Dendritic cell treated with granulocyte-macrophage colony-stimulating factor and Interleukin-4, amounts not matched to agents 40 ng/mL and 50 ng/mL, for 4 days (primary cell): ENCODE data around the gene TEX264.

Experiments used
- H3K27ac Mint-ChIP-seq: one replicate; pipeline ENCODE4 v1.8.0; 2022; ENCODE audit warnings: mild to moderate bottlenecking, mixed read lengths
- H3K27me3 Mint-ChIP-seq: one replicate; pipeline ENCODE4 v1.8.0; 2022; ENCODE audit warnings: mild to moderate bottlenecking, mixed read lengths
- H3K36me3 Mint-ChIP-seq: one replicate; pipeline ENCODE4 v1.8.0; 2022; ENCODE audit warnings: low read depth, mixed read lengths
- H3K4me1 Mint-ChIP-seq: one replicate; pipeline ENCODE4 v1.8.0; 2022; ENCODE audit warnings: low read depth, mixed read lengths
- H3K4me3 Mint-ChIP-seq: one replicate; pipeline ENCODE4 v1.8.0; 2022; ENCODE audit warnings: mild to moderate bottlenecking, moderate library complexity, mixed read lengths
- H3K9me3 Mint-ChIP-seq: one replicate; pipeline ENCODE4 v1.8.0; 2022; ENCODE audit warnings: mixed read lengths
- intact Hi-C: fragments of 100-400 bp; cut with micrococcal nuclease; formaldehyde crosslinking; loops from one replicate; pipeline ENCODE4 v1.15.0; 2022

The TEX264 gene

DNA sequence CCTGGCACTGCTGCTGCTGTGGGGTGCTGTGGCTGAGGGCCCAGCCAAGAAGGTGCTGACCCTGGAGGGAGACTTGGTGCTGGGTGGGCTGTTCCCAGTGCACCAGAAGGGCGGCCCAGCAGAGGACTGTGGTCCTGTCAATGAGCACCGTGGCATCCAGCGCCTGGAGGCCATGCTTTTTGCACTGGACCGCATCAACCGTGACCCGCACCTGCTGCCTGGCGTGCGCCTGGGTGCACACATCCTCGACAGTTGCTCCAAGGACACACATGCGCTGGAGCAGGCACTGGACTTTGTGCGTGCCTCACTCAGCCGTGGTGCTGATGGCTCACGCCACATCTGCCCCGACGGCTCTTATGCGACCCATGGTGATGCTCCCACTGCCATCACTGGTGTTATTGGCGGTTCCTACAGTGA, 38.0 kb downstream of the TEX264 start:
- peaks cover 16% of the 10 kb centered on the region for H3K4me1 Mint-ChIP-seq
- no peak overlapping the region for H3K4me3 Mint-ChIP-seq
- H3K9me3 Mint-ChIP-seq = no peaks in the 10 kb centered on the region
- H3K36me3 Mint-ChIP-seq = peaks cover 32% of the 10 kb centered on the region
- intact Hi-C loops = no loop called here
- H3K27ac Mint-ChIP-seq = no peak overlapping the region
- H3K27me3 Mint-ChIP-seq = peaks cover 24% of the 10 kb centered on the region

GRCh38 chr3:51709675-51710074, 38.6 kb downstream of the TEX264 start:
- H3K27me3 Mint-ChIP-seq = peaks cover 24% of the 10 kb centered on the region
- H3K27ac Mint-ChIP-seq = no peak overlapping the region
- peaks cover 26% of the 10 kb centered on the region for H3K36me3 Mint-ChIP-seq
- intact Hi-C loops = no loop called here
- H3K4me3 Mint-ChIP-seq = no peak overlapping the region
- H3K4me1 Mint-ChIP-seq = peaks cover 12% of the 10 kb centered on the region
- no peaks in the 10 kb centered on the region for H3K9me3 Mint-ChIP-seq

DNA sequence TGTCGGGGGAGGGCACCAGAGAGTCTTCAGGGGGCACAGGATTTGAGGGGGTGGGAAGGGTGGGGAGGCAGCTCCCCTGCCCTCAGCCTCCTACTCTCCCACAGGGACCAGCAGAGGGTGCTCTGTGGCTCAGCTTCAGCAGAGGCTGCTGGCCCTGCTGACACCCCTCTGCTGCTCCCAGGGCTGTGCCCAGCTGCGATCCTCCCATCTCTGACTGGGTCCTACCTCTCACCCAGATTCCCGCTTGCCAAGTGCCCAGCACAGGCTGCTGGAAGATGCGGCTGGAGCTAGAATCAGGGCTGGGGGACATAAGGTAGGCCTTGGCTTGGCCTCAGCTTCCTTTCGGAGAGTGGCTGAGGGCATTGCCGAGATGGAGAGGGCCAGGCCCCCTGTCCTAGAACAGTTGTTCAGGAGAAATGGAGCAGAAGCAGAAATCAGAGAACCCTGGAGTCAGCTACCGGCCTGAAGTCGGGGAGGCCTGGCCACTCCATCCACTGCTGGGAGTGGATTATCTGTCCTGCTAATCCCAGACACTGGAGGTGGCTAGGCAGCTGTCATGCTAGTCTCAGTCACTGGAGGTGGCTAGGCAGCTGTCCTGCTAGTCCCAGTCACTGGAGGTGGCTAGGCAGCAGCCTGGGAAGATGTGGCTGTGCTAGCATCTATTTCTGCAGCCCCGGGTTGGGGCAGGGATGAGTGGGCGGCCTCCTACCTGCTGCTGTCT, 39.7 kb downstream of the TEX264 start:
- H3K27ac Mint-ChIP-seq = no peak overlapping the region
- peaks cover 21% of the 10 kb centered on the region for H3K27me3 Mint-ChIP-seq
- intact Hi-C loops = no loop called here
- H3K4me3 Mint-ChIP-seq = no peak overlapping the region
- H3K36me3 Mint-ChIP-seq = peaks cover 16% of the 10 kb centered on the region
- H3K9me3 Mint-ChIP-seq = no peaks in the 10 kb centered on the region
- H3K4me1 Mint-ChIP-seq = peaks cover 9% of the 10 kb centered on the region

- H3K4me1 Mint-ChIP-seq = peaks cover 2% of the 10 kb centered on the region
- intact Hi-C loops = no loop called here
Observed at GRCh38 chr3:51711352-51712037, 40.4 kb downstream of the TEX264 start.

GRCh38 chr3:51712038-51712420, 41.0 kb downstream of the TEX264 start:
- no peak overlapping the region for H3K27ac Mint-ChIP-seq
- no peaks in the 10 kb centered on the region for H3K9me3 Mint-ChIP-seq
- intact Hi-C loops = no loop called here
- no peak overlapping the region for H3K4me3 Mint-ChIP-seq
- peaks cover 6% of the 10 kb centered on the region for H3K36me3 Mint-ChIP-seq
- peaks cover 11% of the 10 kb centered on the region for H3K27me3 Mint-ChIP-seq
- H3K4me1 Mint-ChIP-seq = no peaks in the 10 kb centered on the region

More at GRCh38 chr3:51711352-51712037, 40.4 kb downstream of the TEX264 start:
- H3K27ac Mint-ChIP-seq = no peak overlapping the region
- H3K9me3 Mint-ChIP-seq = no peaks in the 10 kb centered on the region
- peaks cover 9% of the 10 kb centered on the region for H3K36me3 Mint-ChIP-seq
- H3K4me3 Mint-ChIP-seq = no peak overlapping the region
- peaks cover 15% of the 10 kb centered on the region for H3K27me3 Mint-ChIP-seq

- Mint-ChIP-seq H3K36me3 (peaks cover under 1% of the 10 kb centered on the region), H3K9me3 (no peaks in the 10 kb centered on the region), H3K27me3 (peaks cover 6% of the 10 kb centered on the region), H3K4me3 (no peak overlapping the region), H3K27ac (no peak overlapping the region), H3K4me1 (no peaks in the 10 kb centered on the region)
- intact Hi-C loops = no loop called here
Observed at GRCh38 chr3:51712511-51712931, 41.5 kb downstream of the TEX264 start.

DNA sequence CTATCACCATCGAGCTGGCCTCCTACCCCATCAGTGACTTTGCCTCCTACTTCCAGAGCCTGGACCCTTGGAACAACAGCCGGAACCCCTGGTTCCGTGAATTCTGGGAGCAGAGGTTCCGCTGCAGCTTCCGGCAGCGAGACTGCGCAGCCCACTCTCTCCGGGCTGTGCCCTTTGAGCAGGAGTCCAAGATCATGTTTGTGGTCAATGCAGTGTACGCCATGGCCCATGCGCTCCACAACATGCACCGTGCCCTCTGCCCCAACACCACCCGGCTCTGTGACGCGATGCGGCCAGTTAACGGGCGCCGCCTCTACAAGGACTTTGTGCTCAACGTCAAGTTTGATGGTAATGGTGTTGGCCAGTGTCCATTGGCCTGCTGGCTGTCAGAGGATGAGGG, 41.9 kb downstream of the TEX264 start:
- no peak overlapping the region for H3K4me3 Mint-ChIP-seq
- intact Hi-C loops = no loop called here
- no peaks in the 10 kb centered on the region for H3K36me3 Mint-ChIP-seq
- H3K27ac Mint-ChIP-seq = no peak overlapping the region
- H3K4me1 Mint-ChIP-seq = no peaks in the 10 kb centered on the region
- peaks cover 2% of the 10 kb centered on the region for H3K27me3 Mint-ChIP-seq
- H3K9me3 Mint-ChIP-seq = no peaks in the 10 kb centered on the region

- no peaks in the 10 kb centered on the region for H3K4me1 Mint-ChIP-seq
- H3K27me3 Mint-ChIP-seq = no peaks in the 10 kb centered on the region
- H3K27ac Mint-ChIP-seq = no peak overlapping the region
- H3K36me3 Mint-ChIP-seq = no peaks in the 10 kb centered on the region
- H3K9me3 Mint-ChIP-seq = no peaks in the 10 kb centered on the region
- intact Hi-C loops = no loop called here
- H3K4me3 Mint-ChIP-seq = no peak overlapping the region
Observed at GRCh38 chr3:51715231-51715976, 44.4 kb downstream of the TEX264 start.

- intact Hi-C loops = no loop called here
- Mint-ChIP-seq H3K4me1 (no peaks in the 10 kb centered on the region), H3K9me3 (no peaks in the 10 kb centered on the region), H3K4me3 (no peak overlapping the region), H3K27ac (no peak overlapping the region), H3K27me3 (peaks cover 2% of the 10 kb centered on the region), H3K36me3 (no peaks in the 10 kb centered on the region)
Observed at GRCh38 chr3:51715977-51716294, 44.9 kb downstream of the TEX264 start.

GRCh38 chr3:51716805-51717204, 45.8 kb downstream of the TEX264 start:
- H3K4me3 Mint-ChIP-seq = no peak overlapping the region
- intact Hi-C loops = no loop called here
- peaks cover 2% of the 10 kb centered on the region for H3K27me3 Mint-ChIP-seq
- peaks cover 6% of the 10 kb centered on the region for H3K4me1 Mint-ChIP-seq
- no peaks in the 10 kb centered on the region for H3K9me3 Mint-ChIP-seq
- no peak overlapping the region for H3K27ac Mint-ChIP-seq
- no peaks in the 10 kb centered on the region for H3K36me3 Mint-ChIP-seq

- Mint-ChIP-seq H3K4me3 (no peak overlapping the region), H3K36me3 (no peaks in the 10 kb centered on the region), H3K9me3 (no peaks in the 10 kb centered on the region), H3K4me1 (peaks cover 6% of the 10 kb centered on the region), H3K27me3 (peaks cover 2% of the 10 kb centered on the region), H3K27ac (no peak overlapping the region)
- intact Hi-C loops = no loop called here
Observed at GRCh38 chr3:51717446-51717845, 46.4 kb downstream of the TEX264 start.

- peaks cover 2% of the 10 kb centered on the region for H3K27me3 Mint-ChIP-seq
- intact Hi-C loops = no loop called here
- no peaks in the 10 kb centered on the region for H3K9me3 Mint-ChIP-seq
- peaks cover 6% of the 10 kb centered on the region for H3K4me1 Mint-ChIP-seq
- no peak overlapping the region for H3K27ac Mint-ChIP-seq
- H3K36me3 Mint-ChIP-seq = no peaks in the 10 kb centered on the region
- H3K4me3 Mint-ChIP-seq = no peak overlapping the region
Observed at GRCh38 chr3:51717947-51718346, 46.9 kb downstream of the TEX264 start.

GRCh38 chr3:51718547-51719409, 47.7 kb downstream of the TEX264 start:
- Mint-ChIP-seq H3K36me3 (no peaks in the 10 kb centered on the region), H3K9me3 (no peaks in the 10 kb centered on the region), H3K27me3 (peaks cover 2% of the 10 kb centered on the region), H3K4me1 (peaks cover 6% of the 10 kb centered on the region), H3K27ac (no peak overlapping the region), H3K4me3 (no peak overlapping the region)
- intact Hi-C loops = loop anchor here (1.0 kb wide), 1 partner anchor 82 kb away; no protein-coding TSS in a partner anchor
